ENCODE results near the gene GDPD3.
"Not testable (repeated sequence)": the region's sequence is repeated elsewhere in the genome, so short reads cannot be mapped to it uniquely, and the experiment has no call there.

Gene GDPD3

GRCh38 chr16:30116291-30117207 lies 3.2 kb upstream of the GDPD3 start:
- no peak for TF ChIP-seq CTCF (conservative IDR thresholded peaks at IDR 0.05; ENCODE audit: low read depth, low read length)
- no peak overlapping the region for H3K4me3 ChIP-seq (ENCODE audit: low read length)
- DNase-seq (ENCODE audit: low read depth), result no peak

- no peak for DNase-seq (ENCODE audit: low read depth)
- no peak for TF ChIP-seq CTCF (conservative IDR thresholded peaks at IDR 0.05; ENCODE audit: low read depth, low read length)
- H3K4me3 ChIP-seq (ENCODE audit: low read length), result no peak overlapping the region
These were observed 1.9 kb upstream of the GDPD3 start for GRCh38 chr16:30115238-30115637.

GRCh38 chr16:30114833-30115232 lies 1.5 kb upstream of the GDPD3 start:
- H3K4me3 ChIP-seq (ENCODE audit: low read length); DNase-seq (ENCODE audit: low read depth): not testable (repeated sequence)

- no peak for DNase-seq (ENCODE audit: low read depth)
- no peak overlapping the region for H3K4me3 ChIP-seq (ENCODE audit: low read length)
- no peak for TF ChIP-seq CTCF (conservative IDR thresholded peaks at IDR 0.05; ENCODE audit: low read depth, low read length)
These were observed 1.1 kb upstream of the GDPD3 start for GRCh38 chr16:30114411-30114810.

- DNase-seq (ENCODE audit: low read depth), result no peak
- no peak for TF ChIP-seq CTCF (conservative IDR thresholded peaks at IDR 0.05; ENCODE audit: low read depth, low read length)
- no peak overlapping the region for H3K4me3 ChIP-seq (ENCODE audit: low read length)
These were observed 485 bp upstream of the GDPD3 start for GRCh38 chr16:30113711-30114333.

GRCh38 chr16:30112197-30113030 lies 923 bp downstream of the GDPD3 start:
- peak; percentile 60 for TF ChIP-seq CTCF (conservative IDR thresholded peaks at IDR 0.05; ENCODE audit: low read depth, low read length)
- no peak for DNase-seq (ENCODE audit: low read depth)
- no peak overlapping the region for H3K4me3 ChIP-seq (ENCODE audit: low read length)

- no peak overlapping the region for H3K4me3 ChIP-seq (ENCODE audit: low read length)
- DNase-seq (ENCODE audit: low read depth), result no peak
- no peak for TF ChIP-seq CTCF (conservative IDR thresholded peaks at IDR 0.05; ENCODE audit: low read depth, low read length)
These were observed 2.7 kb downstream of the GDPD3 start for GRCh38 chr16:30110661-30111060.

Measured in retinal pigment epithelial cell (primary cell).